HG03175 (cell line): ENCODE results near the gene CGB3.
"Not testable (repeated sequence)": the region's sequence is repeated elsewhere in the genome, so short reads cannot be mapped to it uniquely, and the experiment has no call there.

Experiments used
- ATAC-seq: cut with Tn5 transposase; IDR thresholded peaks from one replicate; pipeline ENCODE4 v1.9.1; 2021; ENCODE audit warnings: mild to moderate bottlenecking, moderate library complexity; ENCODE audit not compliant: unreplicated experiment

CGB3 gene

GRCh38 chr19:49024233-49024632 lies at the start of gene CGB3:
CGB3 (minus strand) TSS chr19:49024333; CDS start chr19:49023971, 362 bp downstream.
- not testable (repeated sequence) for ATAC-seq

GRCh38 chr19:49071860-49072547 lies 47.9 kb upstream of the CGB3 start:
- no peak for ATAC-seq

GRCh38 chr19:49070416-49070815 lies 46.3 kb upstream of the CGB3 start:
- ATAC-seq: no peak

DNA sequence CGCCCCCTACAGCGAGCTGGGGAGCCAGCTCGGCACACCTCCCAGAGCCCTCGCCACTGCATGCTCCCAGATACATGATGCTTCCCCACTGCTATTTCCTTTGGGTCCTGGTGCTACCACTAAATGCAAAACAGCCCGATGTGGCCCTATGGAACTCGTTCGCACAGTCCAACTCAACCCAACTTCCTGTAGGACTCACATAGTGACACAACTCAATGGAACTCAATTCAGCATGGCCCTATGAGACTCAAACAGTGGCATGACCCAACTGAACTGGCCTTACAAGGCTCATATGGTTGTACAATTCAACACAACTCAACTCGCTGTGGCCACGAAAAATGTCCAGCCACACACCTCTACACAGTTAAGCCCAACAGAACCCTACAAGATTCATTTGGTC lies 44.9 kb upstream of the CGB3 start:
- ATAC-seq: no peak

DNA sequence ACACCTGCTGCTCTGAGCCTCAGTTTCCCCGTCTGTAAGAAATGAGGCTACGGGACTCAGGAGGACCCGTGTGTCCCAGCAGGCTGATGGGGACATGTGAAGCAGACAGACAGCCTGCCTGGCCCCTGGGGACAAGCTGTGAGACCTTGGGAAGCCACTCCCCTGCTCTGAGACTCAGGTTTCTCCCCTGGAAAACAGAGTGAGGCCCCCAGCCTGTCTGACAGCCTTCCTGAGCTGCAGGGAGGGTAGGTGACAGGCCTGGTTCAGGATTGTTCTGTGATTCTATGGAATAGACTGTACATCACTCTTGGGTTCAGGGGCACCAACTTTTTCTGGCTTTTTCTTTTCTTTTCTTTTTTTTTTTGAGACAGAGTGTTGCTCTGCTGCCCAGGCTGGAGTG lies 43.4 kb upstream of the CGB3 start:
- no peak for ATAC-seq

GRCh38 chr19:49065905-49066512 lies 41.9 kb upstream of the CGB3 start:
- no peak for ATAC-seq

- ATAC-seq: no peak
Measured at GRCh38 chr19:49064768-49065611, 40.9 kb upstream of the CGB3 start, which contains the start of gene NTF4. NTF4 (minus strand) TSS chr19:49064818; CDS start chr19:49061997, 2,821 bp downstream.

GRCh38 chr19:49064029-49064629 lies 40.0 kb upstream of the CGB3 start:
- ATAC-seq: no peak

GRCh38 chr19:49061445-49061844 lies 37.3 kb upstream of the CGB3 start:
- no peak for ATAC-seq

GRCh38 chr19:49061000-49061399 lies 36.9 kb upstream of the CGB3 start:
- no peak for ATAC-seq

GRCh38 chr19:49059053-49059452 lies 34.9 kb upstream of the CGB3 start:
- no peak for ATAC-seq

DNA sequence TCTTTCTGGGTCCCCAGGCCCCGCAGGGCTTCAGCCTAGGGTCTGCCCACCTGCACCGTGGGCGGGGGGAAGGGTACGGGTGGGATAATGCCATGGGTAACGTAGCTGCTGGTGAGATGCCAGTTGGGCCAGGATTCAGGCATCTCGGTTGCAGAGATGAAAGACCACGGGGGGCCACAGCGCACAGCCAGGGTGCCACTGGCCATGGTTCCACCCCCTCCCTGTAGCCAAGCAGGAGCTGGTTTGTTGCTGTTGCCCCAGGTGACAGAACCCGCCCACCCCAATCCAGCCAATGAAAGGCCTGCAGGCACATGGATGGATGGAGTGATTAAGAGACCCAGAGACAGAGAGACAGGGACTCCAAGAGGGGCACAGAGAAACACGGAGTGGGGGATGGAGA lies 34.4 kb upstream of the CGB3 start:
- no peak for ATAC-seq

DNA sequence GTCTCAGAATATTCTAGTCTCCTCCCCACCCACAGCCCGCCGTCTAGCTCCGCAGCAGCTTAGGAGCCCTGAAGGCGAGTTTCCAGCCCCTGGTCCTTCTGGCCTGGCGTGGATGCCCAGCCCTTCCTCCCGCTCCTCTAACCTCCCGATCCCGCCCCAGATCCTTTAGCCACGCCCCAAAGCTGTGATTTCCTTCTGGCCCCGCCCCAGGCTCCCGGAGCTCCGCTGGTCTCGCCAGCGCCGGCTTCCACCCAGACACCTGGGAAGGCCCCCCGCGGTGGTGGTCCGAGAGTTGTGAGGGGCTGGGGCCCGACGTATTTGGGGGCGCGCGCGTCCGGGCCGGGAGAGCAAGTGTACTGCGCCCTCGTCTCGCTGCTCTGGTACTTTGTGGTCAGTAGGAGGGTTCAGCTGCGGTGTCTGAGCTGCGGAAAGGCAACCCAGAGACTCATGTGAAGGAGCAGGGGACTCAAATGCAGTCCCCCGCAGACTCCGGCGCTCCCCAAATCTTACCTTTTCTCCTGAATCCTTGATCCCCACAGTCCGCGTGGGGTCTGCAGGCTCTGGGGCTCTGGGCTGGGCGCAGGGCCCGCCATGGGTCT lies 33.6 kb upstream of the CGB3 start, which contains the start of gene CGB7:
Gene CGB7 (minus strand): TSS at position 114 of the 599 bp plus-strand sequence. CDS start 2,374 bp downstream, outside the sequence.
- no peak for ATAC-seq

DNA sequence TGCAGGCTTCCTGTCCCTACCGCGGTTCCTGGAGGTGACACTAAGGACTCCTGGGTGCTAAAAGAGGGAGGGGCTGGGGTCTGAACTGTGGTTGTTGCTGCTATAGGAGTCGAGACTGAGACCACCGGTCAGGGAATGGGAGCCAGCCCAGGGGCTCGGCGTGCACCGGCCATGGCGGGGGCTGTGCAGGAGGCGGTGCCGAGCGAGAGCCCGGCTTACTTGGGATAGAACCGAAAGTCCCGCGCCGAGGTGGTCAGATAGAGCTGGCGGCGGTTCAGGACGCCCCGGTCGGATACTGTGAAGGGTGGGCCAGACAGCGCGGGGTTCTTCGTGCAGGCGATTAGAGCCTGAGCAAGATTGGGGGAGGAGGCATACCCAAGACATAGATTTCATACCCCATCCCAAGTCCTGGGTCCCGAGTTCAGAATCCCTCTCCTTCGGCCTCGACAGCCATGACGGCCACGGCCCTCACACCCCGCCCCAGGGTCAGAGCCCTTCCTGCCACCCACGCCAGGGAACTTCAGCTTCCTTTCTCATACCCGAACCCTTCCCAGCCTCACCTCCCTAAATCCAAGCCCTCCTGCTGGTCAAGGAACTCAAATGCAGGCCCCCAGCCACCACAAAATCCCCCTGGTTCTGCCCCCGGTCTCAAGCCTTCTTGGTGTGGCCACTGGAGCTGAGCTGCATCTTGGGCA lies 32.9 kb upstream of the CGB3 start:
- not testable (repeated sequence) for ATAC-seq

DNA sequence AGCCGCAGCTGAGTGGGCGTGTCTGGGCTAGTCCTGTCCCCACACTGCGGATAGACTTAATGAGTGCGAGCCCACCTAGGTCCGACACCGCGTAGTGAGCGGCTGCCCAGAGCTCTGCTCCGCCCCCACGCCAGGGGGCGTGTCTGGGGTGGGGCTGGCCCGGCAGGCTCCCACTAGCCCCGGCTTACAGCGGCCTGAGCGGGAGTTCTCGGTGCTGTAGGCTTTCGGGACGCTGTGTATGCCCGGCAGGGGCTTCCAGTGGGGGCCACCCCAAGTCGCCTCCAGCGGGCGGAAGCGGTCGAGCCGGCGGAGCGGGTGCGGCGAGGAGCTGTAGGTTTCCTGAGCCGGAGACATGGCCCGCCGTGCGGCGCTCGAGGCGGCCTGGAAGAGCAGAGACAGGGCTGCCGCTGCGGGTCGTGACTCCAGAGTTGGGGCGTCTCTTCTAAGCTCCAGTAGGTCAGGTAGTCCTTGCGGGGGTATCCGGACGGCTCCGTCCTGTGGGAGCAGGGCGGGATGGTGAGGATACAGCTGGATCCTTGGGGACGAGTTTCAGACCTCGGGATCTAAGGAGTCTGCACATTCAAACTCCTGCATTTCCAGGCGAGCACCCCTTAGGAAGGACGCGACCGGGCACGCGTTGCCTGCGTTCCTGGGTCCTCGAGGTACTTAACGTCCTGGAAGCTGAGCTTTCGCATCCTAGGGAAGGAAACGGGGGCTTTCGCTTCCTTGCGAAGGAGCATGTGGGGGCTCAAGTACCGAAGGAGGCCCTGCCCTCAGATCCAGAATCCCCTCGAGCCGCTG lies 32.2 kb upstream of the CGB3 start:
- no peak for ATAC-seq

DNA sequence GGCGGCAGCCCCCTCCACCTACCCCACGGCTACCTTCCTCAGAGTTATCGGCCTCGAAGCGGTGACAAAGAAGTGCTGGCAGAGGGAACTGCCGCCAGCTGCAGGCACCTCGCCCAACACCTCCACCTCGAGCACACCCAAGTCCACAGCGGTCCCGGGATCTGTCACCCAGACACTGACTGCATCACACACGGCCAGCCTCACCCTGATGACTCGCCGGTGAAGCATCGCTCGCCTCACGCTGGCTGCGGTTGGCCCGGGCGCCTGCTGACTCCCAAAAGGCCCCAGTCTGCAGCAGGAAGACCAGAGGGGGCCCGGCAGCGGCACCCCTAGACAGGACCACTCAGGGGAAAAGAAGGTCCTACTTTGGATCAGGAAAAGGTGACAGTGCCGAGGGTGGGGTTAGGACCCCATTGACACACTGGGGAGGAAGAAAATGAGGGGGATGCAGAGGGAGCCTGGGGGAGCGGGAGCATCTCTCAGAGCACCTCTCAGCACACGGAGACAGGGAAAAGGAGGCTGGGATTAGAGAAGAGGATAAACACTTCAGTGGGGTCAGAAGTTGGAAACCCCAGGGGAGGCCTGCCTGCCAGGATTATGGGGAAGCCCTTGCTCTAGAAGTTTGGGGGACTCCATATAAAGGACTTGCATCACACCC lies 26.4 kb upstream of the CGB3 start:
- not testable (repeated sequence) for ATAC-seq

DNA sequence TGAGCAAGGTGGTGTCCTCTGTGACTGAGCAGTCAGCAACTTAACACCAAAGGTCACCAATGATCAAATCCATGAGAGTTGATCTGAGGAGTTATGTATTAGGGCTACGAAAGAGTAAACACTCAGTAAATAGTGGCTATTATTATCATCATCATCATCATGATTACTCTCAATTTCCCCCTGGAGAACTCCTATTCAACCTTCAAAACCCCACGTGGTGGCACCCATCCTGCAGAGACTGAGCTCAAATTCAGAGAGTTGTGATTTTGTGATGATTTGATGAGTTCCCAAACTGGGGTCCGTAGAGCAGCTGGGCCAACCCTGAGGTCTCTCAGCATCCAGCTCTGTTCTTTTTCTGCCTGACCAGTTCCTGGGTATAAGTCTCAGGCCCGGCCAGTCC lies 25.7 kb upstream of the CGB3 start:
- not testable (repeated sequence) for ATAC-seq

DNA sequence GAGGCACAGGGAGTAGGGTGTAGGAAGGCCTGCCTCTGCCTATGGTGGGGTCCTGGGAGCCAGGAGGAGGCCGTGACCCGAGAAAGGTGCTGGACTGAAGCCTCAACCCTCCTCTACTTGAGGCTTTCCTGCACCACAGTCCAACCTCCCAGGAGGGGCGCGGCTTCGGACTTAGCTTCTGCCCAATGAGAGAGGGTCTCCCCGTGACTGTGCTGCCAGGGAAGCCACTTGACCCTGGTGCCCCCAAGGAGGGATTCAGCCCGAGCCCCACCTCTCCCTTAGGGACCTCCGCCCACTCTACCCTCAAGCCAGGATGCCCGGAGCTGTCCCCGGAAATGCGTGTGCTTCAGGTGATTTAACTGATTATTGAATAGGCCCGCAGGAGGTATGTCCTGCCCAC lies 24.9 kb upstream of the CGB3 start, which contains the start of gene CGB8:
Gene CGB8 (minus strand): TSS at position 101 of the 400 bp plus-strand sequence. CDS start 372 bp downstream, outside the sequence.
- not testable (repeated sequence) for ATAC-seq

- ATAC-seq: not testable (repeated sequence)
Measured at GRCh38 chr19:49043548-49043947, 19.4 kb upstream of the CGB3 start, which contains the start of gene CGB5. CGB5 (plus strand) TSS chr19:49043848; CDS start chr19:49044210, 362 bp downstream.
